T-helper 9 cell (primary cell): ENCODE measurements around the gene CCDC90B.

Experiments used
- DNase-seq: peaks from one replicate; pipeline ENCODE4 v3.0.0-alpha.2; 2020

CCDC90B gene

GRCh38 chr11:83223457-83223856 is 62.7 kb downstream of the CCDC90B start:
- DNase-seq: no peak

DNA sequence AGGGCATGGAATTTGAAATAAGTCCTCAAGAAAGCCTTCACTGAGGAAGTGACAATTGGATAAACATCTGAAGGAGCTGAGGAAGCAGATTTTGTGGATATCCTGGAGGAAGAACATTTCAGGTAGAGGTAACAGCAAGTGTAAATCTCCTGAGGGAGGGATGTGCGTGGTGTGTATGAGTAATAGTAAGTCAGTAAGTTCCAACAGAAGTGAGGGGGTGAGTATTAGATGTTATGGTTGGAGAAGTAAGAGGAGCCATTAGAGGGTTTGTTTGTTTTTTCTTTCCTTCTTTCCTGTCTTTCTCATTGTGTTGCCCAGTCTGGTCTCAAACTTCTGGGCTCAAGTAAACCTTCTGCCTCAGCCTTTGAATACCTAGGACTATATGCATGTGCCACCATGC is 63.7 kb downstream of the CCDC90B start:
- DNase-seq: no peak

GRCh38 chr11:83221694-83222093 is 64.5 kb downstream of the CCDC90B start:
- DNase-seq: no peak

- DNase-seq: no peak
These were observed 65.9 kb downstream of the CCDC90B start for GRCh38 chr11:83220260-83220659.

GRCh38 chr11:83219095-83219494 is 67.1 kb downstream of the CCDC90B start:
- no peak for DNase-seq
